Natural killer cell (primary cell): ENCODE measurements around the gene CRB2. TPM values are rescaled to one million over a fixed set of nuclear protein-coding genes. Genes with fewer than 3 reads are reported as not detected.

Source experiments
- ATAC-seq, 3 donors: fragments of 150-1000 bp in 2 of 3; fragments of 200-7000 bp in 1 of 3; cut with Tn5 transposase; 1 replicate in 1 of 3; 2 replicates in 2 of 3; pipeline ENCODE4 v1.10.0; 2021; ENCODE audit warnings: mild to moderate bottlenecking in 2 of 3, moderate library complexity in 2 of 3
- DNase-seq, 2 donors: peaks; one replicate each; pipeline versions ENCODE4 v3.0.0 to v3.0.0-alpha.2; 2013 to 2021; ENCODE audit warnings: mixed read lengths in 1 of 2
- H3K27ac ChIP-seq: one replicate; pipeline ENCODE4 v1.5.1; 2013; ENCODE audit warnings: mild to moderate bottlenecking, low read length
- H3K27me3 ChIP-seq: one replicate; pipeline ENCODE4 v1.6.1; 2013; ENCODE audit warnings: low read length; ENCODE audit not compliant: control insufficient read depth, insufficient read depth
- H3K36me3 ChIP-seq: one replicate; pipeline ENCODE4 v1.6.1; 2013; ENCODE audit warnings: low read length; ENCODE audit not compliant: control insufficient read depth, insufficient read depth
- H3K4me1 ChIP-seq: one replicate; pipeline ENCODE4 v1.6.1; 2013; ENCODE audit warnings: low read length; ENCODE audit not compliant: control insufficient read depth, insufficient read depth
- H3K4me3 ChIP-seq: one replicate; pipeline ENCODE4 v1.5.1; 2013; ENCODE audit warnings: low read length
- H3K9me3 ChIP-seq: one replicate; pipeline ENCODE4 v1.6.1; 2013; ENCODE audit warnings: low read length; ENCODE audit not compliant: control insufficient read depth, insufficient read depth
- H3K27ac Mint-ChIP-seq, 2 donors: one replicate each; pipeline ENCODE4 v1.8.0; 2022; ENCODE audit warnings: mild to moderate bottlenecking in 2 of 2, mixed read lengths in 2 of 2, moderate library complexity in 1 of 2
- H3K27me3 Mint-ChIP-seq, 2 donors: one replicate each; pipeline ENCODE4 v1.8.0; 2022; ENCODE audit warnings: low read depth in 2 of 2, mixed read lengths in 2 of 2
- H3K36me3 Mint-ChIP-seq: one replicate; pipeline ENCODE4 v1.8.0; 2022; ENCODE audit warnings: mixed read lengths
- H3K4me1 Mint-ChIP-seq, 2 donors: one replicate each; pipeline ENCODE4 v1.8.0; 2022; ENCODE audit warnings: mixed read lengths in 2 of 2
- H3K4me3 Mint-ChIP-seq: one replicate; pipeline ENCODE4 v1.8.0; 2022; ENCODE audit warnings: mild to moderate bottlenecking, moderate library complexity, mixed read lengths
- H3K9me3 Mint-ChIP-seq, 2 donors: one replicate each; pipeline ENCODE4 v1.8.0; 2022; ENCODE audit warnings: mixed read lengths in 2 of 2
- CTCF ChIP-seq: fragments of 200-600 bp; IDR thresholded peaks from one replicate; pipeline ENCODE4 v1.8.0; 2022; ENCODE audit warnings: antibody characterized with exemption
- WGBS: methylation state at CpG from one replicate; pipeline ENCODE4 v1.1.7; 2013; ENCODE audit warnings: missing lambda C conversion rate; ENCODE audit not compliant: insufficient coverage; 5-methylcytosine and 5-hydroxymethylcytosine counted together
- intact Hi-C: fragments of 100-400 bp; cut with micrococcal nuclease; formaldehyde crosslinking; loops from one replicate; pipeline ENCODE4 v1.14.2; 2022
- total RNA-seq, 4 donors: library from RNA; stranded (reverse); fragments of 120-200 nt in 1 of 4; gene quantifications; one replicate each; pipeline versions ENCODE4 v1.2.3 to v1.2.4, GENCODE V29; 2013 to 2022

Gene CRB2
- total RNA-seq, 3 donors from 2014 or later (not counting 1 experiment from before 2014, with no cell fraction given): not detected

GRCh38 chr9:123345567-123345955 lies 10.4 kb upstream of the CRB2 start:
- intact Hi-C loops: no loop called here
- Histone ChIP-seq H3K9me3 (no peaks in the 10 kb centered on the region), H3K4me3 (no peak overlapping the region), H3K4me1 (peaks cover 29% of the 10 kb centered on the region), H3K27me3 (no peaks in the 10 kb centered on the region), H3K27ac (no peak overlapping the region), H3K36me3 (no peaks in the 10 kb centered on the region)
- TF ChIP-seq CTCF: no peak
- no peak for ATAC-seq
- no peak for DNase-seq
- H3K4me3 Mint-ChIP-seq: no peak overlapping the region
- peaks cover 3 to 7% of the 10 kb centered on the region in 2 donors for H3K27me3 Mint-ChIP-seq
- no peaks in the 10 kb centered on the region for H3K36me3 Mint-ChIP-seq
- WGBS: 65% methylated on average over 6 of the region's 6 CpGs
- H3K27ac Mint-ChIP-seq: no peak overlapping the region
- no peaks in the 10 kb centered on the region for H3K9me3 Mint-ChIP-seq
- peaks cover 3 to 5% of the 10 kb centered on the region in 2 donors for H3K4me1 Mint-ChIP-seq

DNA sequence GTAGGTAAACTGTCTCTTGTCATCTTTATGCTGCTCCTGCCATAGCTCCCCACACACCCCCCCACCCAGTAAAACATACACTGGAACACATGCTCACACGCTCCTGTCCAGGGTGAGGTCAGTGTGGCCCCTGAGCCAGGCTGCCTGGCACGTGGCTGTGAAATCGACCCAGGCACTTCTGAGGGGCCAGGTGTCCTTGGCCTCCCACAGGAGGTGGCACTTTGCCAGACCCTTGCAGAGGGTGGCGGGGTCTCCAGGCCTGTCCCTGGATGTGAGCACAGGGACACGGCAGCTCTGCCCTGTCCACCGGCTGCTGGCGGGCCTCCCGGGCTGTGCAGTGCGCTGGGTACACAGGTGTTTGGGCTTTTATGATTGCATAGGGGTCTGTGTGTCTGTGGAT lies 10.0 kb upstream of the CRB2 start:
- Mint-ChIP-seq H3K36me3 (no peaks in the 10 kb centered on the region), H3K4me3 (no peak overlapping the region), H3K27me3 (peaks cover 6 to 7% of the 10 kb centered on the region in 2 donors), H3K9me3 (no peaks in the 10 kb centered on the region), H3K4me1 (peaks cover 0 to under 1% of the 10 kb centered on the region in 2 donors), H3K27ac (no peak overlapping the region)
- intact Hi-C loops: no loop called here
- no peak for TF ChIP-seq CTCF
- no peak for ATAC-seq
- Histone ChIP-seq H3K36me3 (no peaks in the 10 kb centered on the region), H3K27me3 (no peaks in the 10 kb centered on the region), H3K4me3 (no peak overlapping the region), H3K9me3 (no peaks in the 10 kb centered on the region), H3K4me1 (peaks cover 25% of the 10 kb centered on the region), H3K27ac (no peak overlapping the region)
- no peak for DNase-seq
- 82% methylated on average over 9 of the region's 9 CpGs for WGBS

GRCh38 chr9:123346826-123347225 lies 9.2 kb upstream of the CRB2 start:
- Mint-ChIP-seq H3K4me3 (no peak overlapping the region), H3K27me3 (peaks cover 3 to 8% of the 10 kb centered on the region in 2 donors), H3K36me3 (no peaks in the 10 kb centered on the region), H3K27ac (no peak overlapping the region), H3K9me3 (no peaks in the 10 kb centered on the region), H3K4me1 (no peaks in the 10 kb centered on the region)
- Histone ChIP-seq H3K4me3 (no peak overlapping the region), H3K9me3 (no peaks in the 10 kb centered on the region), H3K36me3 (no peaks in the 10 kb centered on the region), H3K4me1 (peaks cover 24% of the 10 kb centered on the region), H3K27ac (no peak overlapping the region), H3K27me3 (no peaks in the 10 kb centered on the region)
- ATAC-seq (no peak), DNase-seq (no peak)
- intact Hi-C loops: no loop called here
- no peak for TF ChIP-seq CTCF
- 99% methylated on average over 3 of the region's 3 CpGs for WGBS

- Mint-ChIP-seq H3K36me3 (no peaks in the 10 kb centered on the region), H3K27me3 (peaks cover 0 to 9% of the 10 kb centered on the region in 2 donors), H3K27ac (no peak overlapping the region), H3K4me1 (no peaks in the 10 kb centered on the region), H3K9me3 (no peaks in the 10 kb centered on the region), H3K4me3 (no peak overlapping the region)
- Histone ChIP-seq H3K27ac (no peak overlapping the region), H3K27me3 (no peaks in the 10 kb centered on the region), H3K4me3 (no peak overlapping the region), H3K4me1 (peaks cover 23% of the 10 kb centered on the region), H3K36me3 (no peaks in the 10 kb centered on the region), H3K9me3 (no peaks in the 10 kb centered on the region)
- ATAC-seq (no peak), DNase-seq (no peak)
- TF ChIP-seq CTCF: no peak
- intact Hi-C loops: no loop called here
- whole genome bisulfite sequencing: 95% methylated on average over 12 of the region's 12 CpGs
These were observed 8.5 kb upstream of the CRB2 start for GRCh38 chr9:123347289-123348060.
